Left colon (tissue), 2 donors: ENCODE data around the gene PARD3B. TPM values are rescaled to one million over a fixed set of nuclear protein-coding genes. Genes with fewer than 3 reads are reported as not detected.

Experiments
- ATAC-seq: fragments of 200-7000 bp; cut with Tn5 transposase; one replicate; pipeline ENCODE4 v1.9.1; 2020; ENCODE audit warnings: mild to moderate bottlenecking, moderate library complexity
- DNase-seq, 2 donors: peaks; one replicate each; pipeline ENCODE4 v3.0.0-alpha.2; 2020
- intact Hi-C, 2 donors: fragments of 100-400 bp; cut with DNase I in 1 of 2; cut with micrococcal nuclease in 1 of 2; formaldehyde crosslinking; loops; one replicate each; pipeline versions ENCODE4 v1.11.2 to v1.14.0; 2022; cut with DNase I, micrococcal nuclease
- total RNA-seq, 2 donors: library from RNA; stranded (reverse); fragmentation: NEBNext Ultra II Directional; extraction: Animal tissue kit (Norgen Biotek cat#: 25700); gene quantifications; one replicate each; pipeline ENCODE4 v1.2.1, GENCODE V29; 2021
- donor health status: DM: no; HTN: no; CAD: no.
- donor health status: DM: yes; HTN: yes; CAD: no.

PARD3B gene
- total RNA-seq, 2 donors from 2014 or later, result 28.3 to 30.5 TPM

- DNase-seq (no peak), ATAC-seq (no peak)
- intact Hi-C loops, result no loop called here
These were observed 845.6 kb downstream of the PARD3B start for GRCh38 chr2:205390866-205391265.

GRCh38 chr2:205401511-205401910 is 856.2 kb downstream of the PARD3B start:
- intact Hi-C loops, result no loop called here
- ATAC-seq (no peak), DNase-seq (no peak)

- intact Hi-C loops, result no loop called here
- DNase-seq, result no peak
These were observed 856.7 kb downstream of the PARD3B start for GRCh38 chr2:205402011-205402410.

GRCh38 chr2:205403244-205403825 is 858.1 kb downstream of the PARD3B start:
- DNase-seq (no peak), ATAC-seq (no peak)
- intact Hi-C loops, result no loop called here

More at GRCh38 chr2:205402011-205402410, 856.7 kb downstream of the PARD3B start:
- no peak for ATAC-seq

GRCh38 chr2:205405194-205405593 is 859.9 kb downstream of the PARD3B start:
- ATAC-seq (no peak), DNase-seq (no peak)
- intact Hi-C loops, result no loop called here

- no peak for DNase-seq
- ATAC-seq, result no peak
- intact Hi-C loops, result no loop called here
These were observed 860.5 kb downstream of the PARD3B start for GRCh38 chr2:205405752-205406151.

GRCh38 chr2:205407984-205408383 is 862.7 kb downstream of the PARD3B start:
- DNase-seq (no peak), ATAC-seq (no peak)
- intact Hi-C loops, result no loop called here

- DNase-seq (no peak), ATAC-seq (no peak)
- intact Hi-C loops, result no loop called here
These were observed 863.4 kb downstream of the PARD3B start for GRCh38 chr2:205408696-205409095.

GRCh38 chr2:205409411-205409810 is 864.1 kb downstream of the PARD3B start:
- ATAC-seq (no peak), DNase-seq (no peak)
- intact Hi-C loops, result no loop called here

- ATAC-seq (peak; percentile 77), DNase-seq (peak; percentile 34 to 40)
- intact Hi-C loops, result no loop called here
These were observed 866.3 kb downstream of the PARD3B start for GRCh38 chr2:205411558-205411957.

GRCh38 chr2:205424326-205424725 is 879.1 kb downstream of the PARD3B start:
- intact Hi-C loops, result no loop called here
- DNase-seq (no peak), ATAC-seq (no peak)

- ATAC-seq, result no peak
- intact Hi-C loops, result no loop called here
- no peak for DNase-seq
These were observed 879.8 kb downstream of the PARD3B start for GRCh38 chr2:205425102-205425501.

- DNase-seq, result no peak
- no peak for ATAC-seq
These were observed 881.8 kb downstream of the PARD3B start for GRCh38 chr2:205427112-205427511.

GRCh38 chr2:205428811-205429210 is 883.5 kb downstream of the PARD3B start:
- intact Hi-C loops, result no loop called here
- DNase-seq (no peak), ATAC-seq (no peak)

More at GRCh38 chr2:205427112-205427511, 881.8 kb downstream of the PARD3B start:
- intact Hi-C loops, result no loop called here

- ATAC-seq, result no peak
- intact Hi-C loops, result no loop called here
- no peak for DNase-seq
These were observed 890.7 kb downstream of the PARD3B start for GRCh38 chr2:205435970-205436369.

- no peak for DNase-seq
- intact Hi-C loops, result no loop called here
- no peak for ATAC-seq
These were observed 893.0 kb downstream of the PARD3B start for GRCh38 chr2:205438241-205438640.

GRCh38 chr2:205439621-205440020 is 894.3 kb downstream of the PARD3B start:
- no peak for ATAC-seq
- no peak for DNase-seq
- intact Hi-C loops, result no loop called here

- DNase-seq (no peak), ATAC-seq (no peak)
- intact Hi-C loops, result no loop called here
These were observed 896.2 kb downstream of the PARD3B start for GRCh38 chr2:205441524-205441923.

- intact Hi-C loops, result no loop called here
- DNase-seq (no peak), ATAC-seq (no peak)
These were observed 902.9 kb downstream of the PARD3B start for GRCh38 chr2:205448189-205448588.

- ATAC-seq (no peak), DNase-seq (no peak)
- intact Hi-C loops, result no loop called here
These were observed 906.7 kb downstream of the PARD3B start for GRCh38 chr2:205451901-205452512.

GRCh38 chr2:205453202-205453601 is 907.9 kb downstream of the PARD3B start:
- intact Hi-C loops, result no loop called here
- ATAC-seq, result no peak
- DNase-seq, result no peak
